ENCODE results near the gene RSKR. TPM values are rescaled to one million over a fixed set of nuclear protein-coding genes. Genes with fewer than 3 reads are reported as not detected.
A peak's percentile ranks its signal among the peaks of the same experiment; 100 is the strongest.

RSKR gene
- total and polyA plus RNA-seq, 4 donors, result 3.9 to 14.3 (median 8.8) TPM

GRCh38 chr17:28569446-28569845 is 44.5 kb downstream of the RSKR start:
- no peaks in the 10 kb centered on the region for H3K27me3 ChIP-seq (ENCODE audit: control insufficient read depth in 3 of 3, insufficient read depth in 3 of 3, low read length in 2 of 3)
- no peaks in the 10 kb centered on the region for H3K9me3 ChIP-seq (ENCODE audit: control insufficient read depth in 4 of 4, insufficient read depth in 3 of 4, low read length in 3 of 4)
- H3K4me1 ChIP-seq (ENCODE audit: control insufficient read depth in 5 of 5, insufficient read depth in 5 of 5, low read length in 5 of 5), result peaks cover 0 to 20% (median 0%) of the 10 kb centered on the region in 5 donors
- WGBS, 2 donors, result 94 to 97% methylated on average over 1 of the region's 1 CpG
- no peak overlapping the region for H3K4me3 ChIP-seq
- no peak for TF ChIP-seq CTCF (IDR thresholded peaks at IDR 0.05; ENCODE audit: control extremely low read depth, extremely low read depth)
- DNase-seq (no peak), ATAC-seq (ENCODE audit: insufficient read depth, low FRiP score) (no peak)
- no peak overlapping the region for H3K27ac ChIP-seq (ENCODE audit: low read depth in 1 of 2, low read length in 1 of 2)
- no peak overlapping the region for H3K9ac ChIP-seq (ENCODE audit: insufficient read depth in 1 of 2, low read length in 2 of 2)
- peaks cover 0 to 5% (median 2%) of the 10 kb centered on the region in 4 donors for H3K36me3 ChIP-seq (ENCODE audit: control insufficient read depth in 4 of 4, insufficient read depth in 4 of 4, low read length in 4 of 4)

GRCh38 chr17:28567604-28568003 is 46.4 kb downstream of the RSKR start:
- no peak for DNase-seq
- peaks cover 0 to 7% (median 5%) of the 10 kb centered on the region in 4 donors for H3K36me3 ChIP-seq (ENCODE audit: control insufficient read depth in 4 of 4, insufficient read depth in 4 of 4, low read length in 4 of 4)
- H3K27me3 ChIP-seq (ENCODE audit: control insufficient read depth in 3 of 3, insufficient read depth in 3 of 3, low read length in 2 of 3), result no peaks in the 10 kb centered on the region
- peaks cover 0 to 20% (median 2%) of the 10 kb centered on the region in 5 donors for H3K4me1 ChIP-seq (ENCODE audit: control insufficient read depth in 5 of 5, insufficient read depth in 5 of 5, low read length in 5 of 5)
- no peak overlapping the region for H3K4me3 ChIP-seq
- no peak for TF ChIP-seq CTCF (IDR thresholded peaks at IDR 0.05; ENCODE audit: control extremely low read depth, extremely low read depth)
- H3K27ac ChIP-seq (ENCODE audit: low read depth in 1 of 2, low read length in 1 of 2), result no peak overlapping the region
- H3K9me3 ChIP-seq (ENCODE audit: control insufficient read depth in 4 of 4, insufficient read depth in 3 of 4, low read length in 3 of 4), result no peaks in the 10 kb centered on the region
- H3K9ac ChIP-seq (ENCODE audit: insufficient read depth in 1 of 2, low read length in 2 of 2), result no peak overlapping the region
- 53 to 82% methylated on average over 3 of the region's 3 CpGs for WGBS, 2 donors
- ATAC-seq (ENCODE audit: insufficient read depth, low FRiP score), result no peak

- Histone ChIP-seq H3K9me3 (ENCODE audit: control insufficient read depth in 4 of 4, insufficient read depth in 3 of 4, low read length in 3 of 4) (no peaks in the 10 kb centered on the region), H3K4me3 (no peak overlapping the region), H3K36me3 (ENCODE audit: control insufficient read depth in 4 of 4, insufficient read depth in 4 of 4, low read length in 4 of 4) (peaks cover 5 to 22% (median 13%) of the 10 kb centered on the region in 4 donors), H3K9ac (ENCODE audit: insufficient read depth in 1 of 2, low read length in 2 of 2) (no peak overlapping the region), H3K4me1 (ENCODE audit: control insufficient read depth in 5 of 5, insufficient read depth in 5 of 5, low read length in 5 of 5) (peaks cover 0 to 5% (median 0%) of the 10 kb centered on the region in 5 donors), H3K27ac (ENCODE audit: low read depth in 1 of 2, low read length in 1 of 2) (peak overlapping the region in 1 of 2 donors; percentile 35), H3K27me3 (ENCODE audit: control insufficient read depth in 3 of 3, insufficient read depth in 3 of 3, low read length in 2 of 3) (no peaks in the 10 kb centered on the region)
- no peak for TF ChIP-seq CTCF (IDR thresholded peaks at IDR 0.05; ENCODE audit: control extremely low read depth, extremely low read depth)
- 84 to 90% methylated on average over 3 of the region's 3 CpGs for WGBS, 2 donors
- DNase-seq (peak; percentile 24 to 51 (median 49)), ATAC-seq (ENCODE audit: insufficient read depth, low FRiP score) (no peak)
These were observed 50.5 kb downstream of the RSKR start for GRCh38 chr17:28563475-28563874.

Other genes with a start within 250 kb of the RSKR start
- gene SEBOX, start 249.0 kb downstream of the RSKR start, total RNA-seq, result not detected
- gene SEBOX, start 249.0 kb downstream of the RSKR start, polyA plus RNA-seq, result not detected
- 1 to 10 TPM in 1 of 2 donors, under 1 TPM in 1; 0.40 to 2.5 TPM for gene VTN, start 243.9 kb downstream of the RSKR start, total RNA-seq
- gene VTN, start 243.9 kb downstream of the RSKR start, polyA plus RNA-seq, result 1 to 10 TPM; 1.3 to 1.9 TPM
- gene SARM1, start 242.5 kb downstream of the RSKR start, total RNA-seq, result 10 to 100 TPM in 1 of 2 donors, 1 to 10 TPM in 1; 9.3 to 24.6 TPM
- 10 to 100 TPM in 1 of 2 donors, 1 to 10 TPM in 1; 9.6 to 10.1 TPM for gene SARM1, start 242.5 kb downstream of the RSKR start, polyA plus RNA-seq
- 10 to 100 TPM in 1 of 2 donors, 1 to 10 TPM in 1; 4.6 to 23.8 TPM for gene SLC46A1, start 208.0 kb downstream of the RSKR start, total RNA-seq
- 10 to 100 TPM in 1 of 2 donors, 1 to 10 TPM in 1; 8.6 to 10.2 TPM for gene SLC46A1, start 208.0 kb downstream of the RSKR start, polyA plus RNA-seq
- gene SLC13A2, start 140.5 kb downstream of the RSKR start, total RNA-seq, result under 1 TPM in 1 of 2 donors, not detected in 1; 0.15 TPM
- gene SLC13A2, start 140.5 kb downstream of the RSKR start, polyA plus RNA-seq, result under 1 TPM; 0.02 to 0.06 TPM
- gene FOXN1, start 107.8 kb downstream of the RSKR start, total RNA-seq, result under 1 TPM in 1 of 2 donors, not detected in 1; 0.25 TPM
- gene FOXN1, start 107.8 kb downstream of the RSKR start, polyA plus RNA-seq, result under 1 TPM; 0.13 to 0.18 TPM
- 10 to 100 TPM; 29.2 to 34.2 TPM for gene UNC119, start 61.6 kb downstream of the RSKR start, total RNA-seq
- 10 to 100 TPM; 19.0 to 40.0 TPM for gene UNC119, start 61.6 kb downstream of the RSKR start, polyA plus RNA-seq
- 10 to 100 TPM; 43.2 to 71.3 TPM for gene PIGS, start 42.7 kb downstream of the RSKR start, total RNA-seq
- 10 to 100 TPM in 1 of 2 donors, 1 to 10 TPM in 1; 10.0 to 71.9 TPM for gene PIGS, start 42.7 kb downstream of the RSKR start, polyA plus RNA-seq
- 10 to 100 TPM; 21.0 to 40.3 TPM for gene ALDOC, start 37.3 kb downstream of the RSKR start, total RNA-seq
- 10 to 100 TPM; 15.5 to 52.5 TPM for gene ALDOC, start 37.3 kb downstream of the RSKR start, polyA plus RNA-seq
- gene SPAG5, start 15.2 kb downstream of the RSKR start, total RNA-seq, result 10 to 100 TPM; 10.5 to 15.0 TPM
- 1 to 10 TPM; 6.3 to 9.9 TPM for gene SPAG5, start 15.2 kb downstream of the RSKR start, polyA plus RNA-seq
- 100 to 1,000 TPM in 1 of 2 donors, 10 to 100 TPM in 1; 81.3 to 147 TPM for gene BLTP2, start 31.0 kb upstream of the RSKR start, total RNA-seq
- gene BLTP2, start 31.0 kb upstream of the RSKR start, polyA plus RNA-seq, result 10 to 100 TPM; 23.4 to 46.4 TPM
- gene SDF2, start 47.7 kb upstream of the RSKR start, total RNA-seq, result 10 to 100 TPM; 45.1 to 51.9 TPM
- gene SDF2, start 47.7 kb upstream of the RSKR start, polyA plus RNA-seq, result 10 to 100 TPM; 36.5 to 73.3 TPM
- gene SUPT6H, start 48.0 kb upstream of the RSKR start, total RNA-seq, result 10 to 100 TPM; 64.8 to 96.4 TPM
- gene SUPT6H, start 48.0 kb upstream of the RSKR start, polyA plus RNA-seq, result 10 to 100 TPM; 27.5 to 32.4 TPM
- 1 to 10 TPM; 2.1 to 3.7 TPM for gene PROCA1, start 97.7 kb upstream of the RSKR start, total RNA-seq
- 1 to 10 TPM; 1.2 to 3.4 TPM for gene PROCA1, start 97.7 kb upstream of the RSKR start, polyA plus RNA-seq
- gene RAB34, start 103.7 kb upstream of the RSKR start, total RNA-seq, result 10 to 100 TPM; 77.8 to 91.8 TPM
- 100 to 1,000 TPM; 103 TPM for gene RAB34, start 103.7 kb upstream of the RSKR start, polyA plus RNA-seq
- 1,000 to 10,000 TPM in 1 of 2 donors, 100 to 1,000 TPM in 1; 528 to 1,109 TPM for gene RPL23A, start 105.8 kb upstream of the RSKR start, total RNA-seq
- 1,000 to 10,000 TPM in 1 of 2 donors, 100 to 1,000 TPM in 1; 955 to 1,200 TPM for gene RPL23A, start 105.8 kb upstream of the RSKR start, polyA plus RNA-seq
- gene TLCD1, start 112.0 kb upstream of the RSKR start, total RNA-seq, result 10 to 100 TPM in 1 of 2 donors, 1 to 10 TPM in 1; 3.8 to 32.0 TPM
- 10 to 100 TPM; 25.4 to 42.0 TPM for gene TLCD1, start 112.0 kb upstream of the RSKR start, polyA plus RNA-seq
- gene NEK8, start 114.6 kb upstream of the RSKR start, total RNA-seq, result 10 to 100 TPM in 1 of 2 donors, 1 to 10 TPM in 1; 5.7 to 14.7 TPM
- 1 to 10 TPM; 5.1 to 9.2 TPM for gene NEK8, start 114.6 kb upstream of the RSKR start, polyA plus RNA-seq
- 10 to 100 TPM; 35.7 to 92.4 TPM for gene TRAF4, start 129.8 kb upstream of the RSKR start, total RNA-seq
- 10 to 100 TPM; 51.9 to 56.3 TPM for gene TRAF4, start 129.8 kb upstream of the RSKR start, polyA plus RNA-seq
- gene FAM222B, start 228.6 kb upstream of the RSKR start, total RNA-seq, result 10 to 100 TPM in 1 of 2 donors, 1 to 10 TPM in 1; 8.3 to 17.7 TPM
- gene FAM222B, start 228.6 kb upstream of the RSKR start, polyA plus RNA-seq, result 1 to 10 TPM; 8.8 to 9.5 TPM
- gene ERAL1, start 240.8 kb upstream of the RSKR start, total RNA-seq, result 10 to 100 TPM; 28.4 to 39.3 TPM
- gene ERAL1, start 240.8 kb upstream of the RSKR start, polyA plus RNA-seq, result 10 to 100 TPM; 36.8 to 37.0 TPM

All from lung (tissue), 12 donors.